NT2/D1 (cell line): Measurements from ENCODE around the gene PARL.

ENCODE experiments used
- SUZ12 ChIP-seq: IDR thresholded peaks from 2 replicates; pipeline ENCODE4 v1.6.1; 2011; ENCODE audit not compliant: insufficient read length, insufficient read depth; ENCODE audit errors: extremely low read depth
- ZNF274 ChIP-seq: IDR thresholded peaks from 2 replicates; pipeline ENCODE4 v1.6.1; 2011; ENCODE audit warnings: mild to moderate bottlenecking, low read depth, low read length

- TF ChIP-seq SUZ12 (no peak), ZNF274 (no peak)
These were observed 13.1 kb downstream of the PARL start for GRCh38 chr3:183871541-183871940.
